Measurements from ENCODE around the gene PEX5L.

- TF ChIP-seq EP300 (IDR thresholded peaks at IDR 0.05; ENCODE audit: borderline replicate concordance) (no peak), CREB1 (IDR thresholded peaks at IDR 0.05; ENCODE audit: low read depth) (no peak), CEBPB (IDR thresholded peaks at IDR 0.05) (no peak), TEAD4 (IDR thresholded peaks at IDR 0.05) (no peak), TCF12 (IDR thresholded peaks at IDR 0.05; ENCODE audit: low read depth) (no peak), FOXM1 (IDR thresholded peaks at IDR 0.05; ENCODE audit: borderline replicate concordance, low read depth) (no peak), ZBTB7A (IDR thresholded peaks at IDR 0.05; ENCODE audit: low read depth) (no peak), YY1 (IDR thresholded peaks at IDR 0.05; ENCODE audit: low read depth) (no peak), RAD21 (IDR thresholded peaks at IDR 0.05; ENCODE audit: low read depth) (no peak), NFIC (IDR thresholded peaks at IDR 0.05) (no peak)
- TF ChIP-seq, protein P1, sequence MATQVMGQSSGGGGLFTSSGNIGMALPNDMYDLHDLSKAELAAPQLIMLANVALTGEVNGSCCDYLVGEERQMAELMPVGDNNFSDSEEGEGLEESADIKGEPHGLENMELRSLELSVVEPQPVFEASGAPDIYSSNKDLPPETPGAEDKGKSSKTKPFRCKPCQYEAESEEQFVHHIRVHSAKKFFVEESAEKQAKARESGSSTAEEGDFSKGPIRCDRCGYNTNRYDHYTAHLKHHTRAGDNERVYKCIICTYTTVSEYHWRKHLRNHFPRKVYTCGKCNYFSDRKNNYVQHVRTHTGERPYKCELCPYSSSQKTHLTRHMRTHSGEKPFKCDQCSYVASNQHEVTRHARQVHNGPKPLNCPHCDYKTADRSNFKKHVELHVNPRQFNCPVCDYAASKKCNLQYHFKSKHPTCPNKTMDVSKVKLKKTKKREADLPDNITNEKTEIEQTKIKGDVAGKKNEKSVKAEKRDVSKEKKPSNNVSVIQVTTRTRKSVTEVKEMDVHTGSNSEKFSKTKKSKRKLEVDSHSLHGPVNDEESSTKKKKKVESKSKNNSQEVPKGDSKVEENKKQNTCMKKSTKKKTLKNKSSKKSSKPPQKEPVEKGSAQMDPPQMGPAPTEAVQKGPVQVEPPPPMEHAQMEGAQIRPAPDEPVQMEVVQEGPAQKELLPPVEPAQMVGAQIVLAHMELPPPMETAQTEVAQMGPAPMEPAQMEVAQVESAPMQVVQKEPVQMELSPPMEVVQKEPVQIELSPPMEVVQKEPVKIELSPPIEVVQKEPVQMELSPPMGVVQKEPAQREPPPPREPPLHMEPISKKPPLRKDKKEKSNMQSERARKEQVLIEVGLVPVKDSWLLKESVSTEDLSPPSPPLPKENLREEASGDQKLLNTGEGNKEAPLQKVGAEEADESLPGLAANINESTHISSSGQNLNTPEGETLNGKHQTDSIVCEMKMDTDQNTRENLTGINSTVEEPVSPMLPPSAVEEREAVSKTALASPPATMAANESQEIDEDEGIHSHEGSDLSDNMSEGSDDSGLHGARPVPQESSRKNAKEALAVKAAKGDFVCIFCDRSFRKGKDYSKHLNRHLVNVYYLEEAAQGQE (IDR thresholded peaks at IDR 0.05; ENCODE audit: low read depth), result no peak
Observed at GRCh38 chr3:179822296-179822695, 214.4 kb downstream of the PEX5L start.
